HepG2 (cell line): ENCODE data around the gene PXK. TPM values are rescaled to one million over a fixed set of nuclear protein-coding genes. Genes with fewer than 3 reads are reported as not detected.
A peak's percentile ranks its signal among the peaks of the same experiment; 100 is the strongest.

Experiments used
- ATF7 ChIP-seq, 2 experiments: fragments of 450-650 bp in 1 of 2; sonication (generic) in 1 of 2; formaldehyde crosslinking in 1 of 2; IDR thresholded peaks; 2 replicates each; pipeline versions ENCODE4 v1.4.0 to v1.6.1; 2016 to 2020; ENCODE audit warnings: antibody characterized with exemption in 1 of 2, mild to moderate bottlenecking in 1 of 2, missing genetic modification reagents in 1 of 2
- BCL6 ChIP-seq: IDR thresholded peaks from 2 replicates; pipeline ENCODE4 v1.6.1; 2016; ENCODE audit warnings: missing genetic modification reagents, missing compliant biosample characterization
- DMAP1 ChIP-seq: IDR thresholded peaks from 2 replicates; pipeline ENCODE4 v1.6.1; 2016
- GABPB1 ChIP-seq: IDR thresholded peaks from 2 replicates; pipeline ENCODE4 v1.6.1; 2016; ENCODE audit warnings: mild to moderate bottlenecking, missing genetic modification reagents, moderate library complexity, missing compliant biosample characterization
- GMEB2 ChIP-seq: IDR thresholded peaks from 2 replicates; pipeline ENCODE4 v1.6.1; 2016; ENCODE audit warnings: missing biosample characterization, missing genetic modification reagents, low read depth
- HNRNPH1 ChIP-seq: fragments of 200-400 bp; formaldehyde crosslinking; optimal IDR thresholded peaks from 2 replicates; pipeline ENCODE3; 2017; ENCODE audit warnings: mild to moderate bottlenecking, low read depth, low read length
- HNRNPL ChIP-seq: fragments of 200-400 bp; formaldehyde crosslinking; IDR thresholded peaks from 2 replicates; pipeline ENCODE4 v1.6.1; 2017; ENCODE audit warnings: mild to moderate bottlenecking, low read depth, low read length
- KAT2B ChIP-seq: fragments of 150-350 bp; IDR thresholded peaks from 2 replicates; pipeline ENCODE4 v1.6.1; 2014; ENCODE audit warnings: low read depth, low read length, borderline replicate concordance
- LBX2 ChIP-seq: sonication (generic); formaldehyde crosslinking; IDR thresholded peaks from 2 replicates; pipeline ENCODE4 v1.5.0; 2020; ENCODE audit warnings: missing genetic modification reagents, mild to moderate bottlenecking, borderline replicate concordance
- NFAT5 ChIP-seq: sonication (generic); formaldehyde crosslinking; IDR thresholded peaks from 2 replicates; pipeline ENCODE4 v1.4.0; 2020; ENCODE audit warnings: missing genetic modification reagents
- NR2C2 ChIP-seq: sonication (generic); formaldehyde crosslinking; IDR thresholded peaks from 2 replicates; pipeline ENCODE4 v1.4.0; 2020; ENCODE audit warnings: missing genetic modification reagents, mild to moderate bottlenecking, moderate library complexity, borderline replicate concordance
- POLR2AphosphoS2 ChIP-seq: IDR thresholded peaks from 2 replicates; pipeline ENCODE4 v1.6.1; 2011; ENCODE audit warnings: low read depth, low read length, improper control_type of control experiment
- RAD21 ChIP-seq: fragments of 450-650 bp; formaldehyde crosslinking; IDR thresholded peaks from 2 replicates; pipeline ENCODE4 v1.5.0; 2020; ENCODE audit warnings: mild to moderate bottlenecking
- RBFOX2 ChIP-seq: fragments of 200-400 bp; formaldehyde crosslinking; IDR thresholded peaks from 2 replicates; pipeline ENCODE4 v1.6.1; 2017; ENCODE audit warnings: low read depth, mild to moderate bottlenecking, low read length
- STAT6 ChIP-seq: sonication (generic); formaldehyde crosslinking; IDR thresholded peaks from 2 replicates; pipeline ENCODE4 v1.4.0; 2020; ENCODE audit warnings: missing genetic modification reagents, mild to moderate bottlenecking, borderline replicate concordance
- WIZ ChIP-seq: sonication (generic); formaldehyde crosslinking; IDR thresholded peaks from 2 replicates; pipeline ENCODE4 v1.5.1; 2020; ENCODE audit warnings: mild to moderate bottlenecking, missing genetic modification reagents
- ZFX ChIP-seq: sonication (generic); formaldehyde crosslinking; IDR thresholded peaks from 2 replicates; pipeline ENCODE4 v1.4.0; 2020; ENCODE audit warnings: mild to moderate bottlenecking, low read depth, missing genetic modification reagents, moderate library complexity
- ZNF17 ChIP-seq: sonication (generic); formaldehyde crosslinking; IDR thresholded peaks from 2 replicates; pipeline ENCODE4 v1.5.0; 2020; ENCODE audit warnings: mild to moderate bottlenecking, missing genetic modification reagents
- ZNF496 ChIP-seq: sonication (generic); formaldehyde crosslinking; IDR thresholded peaks from 2 replicates; pipeline ENCODE4 v1.8.1; 2023; ENCODE audit warnings: mild to moderate bottlenecking, moderate library complexity, missing genetic modification reagents; ENCODE audit not compliant: insufficient replicate concordance
- polyA plus RNA-seq, 8 experiments: library from polyadenylated mRNA; depleted of rRNA in 3 of 8; stranded (reverse) in 7 of 8; unstranded in 1 of 8; fragments of >200 nt; fragmentation: Illumina TruSeq in 4 of 8; extraction: Trizol in 4 of 8; gene quantifications; 2 replicates each; pipeline versions ENCODE4 v1.2.1 to v1.2.3, GENCODE V29; 2011 to 2016; ENCODE audit warnings: low read depth in 4 of 8, missing spikeins in 1 of 8, mixed read lengths in 1 of 8; ENCODE audit not compliant: insufficient read depth in 1 of 8
- total RNA-seq, 5 experiments: library from RNA; depleted of rRNA; stranded (reverse); fragments of >200 nt; fragmentation: Illumina TruSeq; extraction: Trizol; gene quantifications; 2 replicates each; pipeline ENCODE4 v1.2.3, GENCODE V29; 2016; ENCODE audit warnings: low read depth in 1 of 5

The PXK gene
- total and polyA plus RNA-seq, 2 of the 13 experiments (the other 11 are each of a cell fraction or from before 2014, with no cell fraction given) = 6.4 to 18.6 TPM

GRCh38 chr3:58305882-58306711, 26.6 kb upstream of the PXK start, which contains the start of the genes HTD2 and RPP14 (continued):
- TF ChIP-seq ZNF496 (CRISPR knock-in tag) (no peak), LBX2 (CRISPR knock-in tag) (no peak), GABPB1 (CRISPR knock-in tag) (peak; percentile 99), RBFOX2 (peak; percentile 95), DMAP1 (CRISPR knock-in tag) (peak; percentile 86; the same call in 1 of the 2 replicates), ZFX (CRISPR knock-in tag) (peak; percentile 92), STAT6 (CRISPR knock-in tag) (peak; percentile 62; the same call in 1 of the 2 replicates), WIZ (no peak), ATF7 (IDR thresholded peaks at IDR 0.05) (peak; percentile 100), ATF7 (CRISPR knock-in tag; IDR thresholded peaks at IDR 0.05) (peak; percentile 98), RAD21 (CRISPR knock-in tag) (peak; percentile 44), GMEB2 (peak; percentile 96), HNRNPH1 (no peak), NFAT5 (CRISPR knock-in tag) (peak; percentile 73; the same call in 1 of the 2 replicates), POLR2AphosphoS2 (0 out of 2 replicates have a peak, but pooled peaks have one; percentile 64), NR2C2 (CRISPR knock-in tag) (peak; percentile 71; the same call in 1 of the 2 replicates), BCL6 (CRISPR knock-in tag) (peak; percentile 48), KAT2B (no peak), HNRNPL (peak; percentile 66; the same call in 1 of the 2 replicates), ZNF17 (CRISPR knock-in tag) (no peak)
